Measurements from ENCODE around the gene CHI3L1. TPM values are rescaled to one million over a fixed set of nuclear protein-coding genes. Genes with fewer than 3 reads are reported as not detected.

Gene CHI3L1
- total and polyA plus RNA-seq, 10 of the 15 experiments (the other 5 are each of a cell fraction or from before 2014, with no cell fraction given) = 0.10 to 1.7 (median 0.39) TPM

DNA sequence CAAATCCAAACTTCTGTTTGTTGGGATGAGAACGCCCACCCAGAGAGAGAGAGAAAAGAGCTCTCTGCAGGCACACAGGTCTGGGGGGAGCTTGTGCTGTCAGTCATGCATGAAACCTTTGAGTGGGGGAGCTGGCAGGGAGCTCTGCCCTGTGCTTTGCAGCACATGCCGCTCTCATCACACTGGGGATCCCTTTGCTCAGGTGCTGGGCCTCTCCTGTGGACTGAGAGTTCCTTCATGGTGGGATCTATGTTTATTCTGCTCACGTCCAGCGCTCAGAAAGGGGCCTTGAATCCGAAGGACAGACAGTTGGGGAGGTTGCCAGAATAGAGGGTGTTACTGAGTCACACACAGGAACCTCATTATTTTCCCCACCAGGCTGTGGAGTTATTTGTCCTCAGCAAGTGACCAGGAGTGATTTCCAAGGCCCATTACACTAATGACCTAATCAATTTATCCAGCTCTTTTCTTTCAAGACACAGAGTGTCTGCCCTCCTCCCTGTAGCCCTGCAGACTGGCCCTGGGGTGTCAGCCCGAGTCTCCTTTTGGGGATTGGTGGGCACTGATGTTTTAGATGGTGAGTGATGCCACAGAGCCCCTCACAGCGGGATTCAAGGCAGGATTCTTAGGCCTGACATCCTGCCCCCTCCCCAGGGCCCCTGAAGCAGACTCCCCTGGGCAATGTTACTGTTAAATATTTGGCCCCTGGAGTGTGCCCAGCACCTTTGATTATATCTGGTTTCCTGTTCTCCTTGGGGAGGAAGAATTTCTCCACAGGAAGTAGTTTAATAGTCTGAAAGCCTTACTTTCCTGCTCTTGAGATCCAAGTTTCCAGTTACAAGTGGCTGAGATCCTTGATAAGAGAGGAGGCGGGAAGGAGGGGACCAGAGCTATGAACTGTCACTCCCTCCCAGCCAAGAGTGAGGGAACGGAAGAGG lies 33.2 kb downstream of the CHI3L1 start (continued):
- no peak for TF ChIP-seq TBL1XR1 (IDR thresholded peaks at IDR 0.05; ENCODE audit: low read depth, low read length)
- TF ChIP-seq SMC3 (IDR thresholded peaks at IDR 0.05; ENCODE audit: borderline replicate concordance, low read length) = no peak
- no peak for TF ChIP-seq BHLHE40 (IDR thresholded peaks at IDR 0.05; ENCODE audit: borderline replicate concordance in 1 of 2, low read depth in 2 of 2, low read length in 1 of 2)
- no peak for TF ChIP-seq BMI1 (IDR thresholded peaks at IDR 0.05; ENCODE audit: borderline replicate concordance)
- TF ChIP-seq RAD51 (IDR thresholded peaks at IDR 0.05) = no peak
- TF ChIP-seq, protein P1, sequence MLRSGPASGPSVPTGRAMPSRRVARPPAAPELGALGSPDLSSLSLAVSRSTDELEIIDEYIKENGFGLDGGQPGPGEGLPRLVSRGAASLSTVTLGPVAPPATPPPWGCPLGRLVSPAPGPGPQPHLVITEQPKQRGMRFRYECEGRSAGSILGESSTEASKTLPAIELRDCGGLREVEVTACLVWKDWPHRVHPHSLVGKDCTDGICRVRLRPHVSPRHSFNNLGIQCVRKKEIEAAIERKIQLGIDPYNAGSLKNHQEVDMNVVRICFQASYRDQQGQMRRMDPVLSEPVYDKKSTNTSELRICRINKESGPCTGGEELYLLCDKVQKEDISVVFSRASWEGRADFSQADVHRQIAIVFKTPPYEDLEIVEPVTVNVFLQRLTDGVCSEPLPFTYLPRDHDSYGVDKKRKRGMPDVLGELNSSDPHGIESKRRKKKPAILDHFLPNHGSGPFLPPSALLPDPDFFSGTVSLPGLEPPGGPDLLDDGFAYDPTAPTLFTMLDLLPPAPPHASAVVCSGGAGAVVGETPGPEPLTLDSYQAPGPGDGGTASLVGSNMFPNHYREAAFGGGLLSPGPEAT (IDR thresholded peaks at IDR 0.05; ENCODE audit: low read depth) = no peak
- no peak for TF ChIP-seq LARP7 (IDR thresholded peaks at IDR 0.05)

DNA sequence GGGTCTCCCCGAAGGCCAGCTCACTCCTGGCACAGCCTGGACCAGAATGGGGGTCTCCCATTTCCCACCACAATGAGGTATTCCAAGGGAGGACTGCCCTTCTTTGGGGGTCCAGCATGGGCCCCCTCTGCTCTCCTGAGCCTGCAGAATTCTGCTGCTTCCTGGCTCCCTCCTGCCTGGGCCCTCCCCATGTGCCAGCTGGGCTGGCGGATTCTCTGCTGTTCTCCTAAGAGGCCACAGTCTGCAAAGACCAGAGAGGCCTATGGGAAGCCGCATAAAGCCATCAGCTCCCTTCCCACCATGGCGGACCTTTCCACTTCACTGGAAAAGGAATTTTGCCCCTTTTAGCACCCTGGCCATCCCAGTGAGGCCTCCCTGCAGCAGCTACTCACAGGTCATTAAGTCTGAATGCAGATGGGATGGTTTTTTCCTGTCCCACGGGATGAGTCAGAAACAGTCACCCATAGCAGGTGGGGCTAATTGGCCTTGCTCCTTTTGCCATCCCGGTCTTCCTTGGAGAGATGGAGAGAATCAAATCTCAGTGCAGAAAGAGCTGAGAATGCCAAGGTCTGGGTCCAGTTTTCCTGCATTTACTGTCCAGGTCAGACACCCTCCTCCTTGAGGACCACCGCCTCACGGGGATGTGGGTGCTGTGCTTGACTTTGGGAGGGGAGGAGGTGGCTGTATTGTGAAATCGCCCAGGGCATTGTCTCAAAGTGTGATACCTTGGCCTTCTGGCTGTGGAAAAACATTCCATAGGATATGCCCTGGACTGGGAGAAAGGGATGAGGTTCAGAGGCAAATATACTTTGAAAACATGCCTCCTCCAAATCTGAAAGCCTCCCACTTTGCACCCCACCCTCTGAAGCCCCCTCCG lies 34.1 kb downstream of the CHI3L1 start:
- no peak for ATAC-seq
- no peak overlapping the region for H3K9ac ChIP-seq (ENCODE audit: control insufficient read depth, insufficient read depth, low read length)
- H3K4me2 ChIP-seq (ENCODE audit: control insufficient read depth, insufficient read depth) = no peak overlapping the region
- TF ChIP-seq ZNF217 (IDR thresholded peaks at IDR 0.05) (no peak), YBX1 (IDR thresholded peaks at IDR 0.05) (no peak), RBBP5 (conservative IDR thresholded peaks at IDR 0.05) (no peak), BACH1 (IDR thresholded peaks at IDR 0.05; ENCODE audit: borderline replicate concordance) (no peak), NR2F1 (conservative IDR thresholded peaks at IDR 0.05) (no peak)
- TF ChIP-seq, protein P2, sequence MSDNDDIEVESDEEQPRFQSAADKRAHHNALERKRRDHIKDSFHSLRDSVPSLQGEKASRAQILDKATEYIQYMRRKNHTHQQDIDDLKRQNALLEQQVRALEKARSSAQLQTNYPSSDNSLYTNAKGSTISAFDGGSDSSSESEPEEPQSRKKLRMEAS (IDR thresholded peaks at IDR 0.05; ENCODE audit: low read depth, low read length) = no peak
- TF ChIP-seq, protein P3, sequence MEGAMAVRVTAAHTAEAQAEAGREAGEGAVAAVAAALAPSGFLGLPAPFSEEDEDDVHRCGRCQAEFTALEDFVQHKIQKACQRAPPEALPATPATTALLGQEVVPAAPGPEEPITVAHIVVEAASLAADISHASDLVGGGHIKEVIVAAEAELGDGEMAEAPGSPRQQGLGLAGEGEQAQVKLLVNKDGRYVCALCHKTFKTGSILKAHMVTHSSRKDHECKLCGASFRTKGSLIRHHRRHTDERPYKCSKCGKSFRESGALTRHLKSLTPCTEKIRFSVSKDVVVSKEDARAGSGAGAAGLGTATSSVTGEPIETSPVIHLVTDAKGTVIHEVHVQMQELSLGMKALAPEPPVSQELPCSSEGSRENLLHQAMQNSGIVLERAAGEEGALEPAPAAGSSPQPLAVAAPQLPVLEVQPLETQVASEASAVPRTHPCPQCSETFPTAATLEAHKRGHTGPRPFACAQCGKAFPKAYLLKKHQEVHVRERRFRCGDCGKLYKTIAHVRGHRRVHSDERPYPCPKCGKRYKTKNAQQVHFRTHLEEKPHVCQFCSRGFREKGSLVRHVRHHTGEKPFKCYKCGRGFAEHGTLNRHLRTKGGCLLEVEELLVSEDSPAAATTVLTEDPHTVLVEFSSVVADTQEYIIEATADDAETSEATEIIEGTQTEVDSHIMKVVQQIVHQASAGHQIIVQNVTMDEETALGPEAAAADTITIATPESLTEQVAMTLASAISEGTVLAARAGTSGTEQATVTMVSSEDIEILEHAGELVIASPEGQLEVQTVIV (IDR thresholded peaks at IDR 0.05; ENCODE audit: borderline replicate concordance, partially characterized antibody) = no peak
- TF ChIP-seq, protein P4, sequence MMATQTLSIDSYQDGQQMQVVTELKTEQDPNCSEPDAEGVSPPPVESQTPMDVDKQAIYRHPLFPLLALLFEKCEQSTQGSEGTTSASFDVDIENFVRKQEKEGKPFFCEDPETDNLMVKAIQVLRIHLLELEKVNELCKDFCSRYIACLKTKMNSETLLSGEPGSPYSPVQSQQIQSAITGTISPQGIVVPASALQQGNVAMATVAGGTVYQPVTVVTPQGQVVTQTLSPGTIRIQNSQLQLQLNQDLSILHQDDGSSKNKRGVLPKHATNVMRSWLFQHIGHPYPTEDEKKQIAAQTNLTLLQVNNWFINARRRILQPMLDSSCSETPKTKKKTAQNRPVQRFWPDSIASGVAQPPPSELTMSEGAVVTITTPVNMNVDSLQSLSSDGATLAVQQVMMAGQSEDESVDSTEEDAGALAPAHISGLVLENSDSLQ (IDR thresholded peaks at IDR 0.05) = no peak

More for the DNA sequence above, 34.1 kb downstream of the CHI3L1 start:
- ChIA-PET RAD21 (ENCODE audit: unreplicated experiment) (no interaction called here), SMC1A (ENCODE audit: uncharacterized antibody, unreplicated experiment) (no interaction called here), CTCF (interaction anchor here (1.0 to 1.4 kb wide), 2 partner anchors 64 to 113 kb away, joined by 3 to 4 read pairs; no protein-coding TSS in a partner anchor), POLR2A (interaction anchor here (0.5 kb wide), 1 partner anchor 177 kb away, joined by 3 read pairs; no protein-coding TSS in a partner anchor)
- Histone ChIP-seq H3K27ac (ENCODE audit: control insufficient read depth, insufficient read depth) (no peak overlapping the region), H2AFZ (ENCODE audit: control insufficient read depth, low read depth, low read length) (no peak overlapping the region), H3K4me3 (no peak overlapping the region), H3K79me2 (ENCODE audit: control insufficient read depth, insufficient read depth, low read length) (no peaks in the 10 kb centered on the region), H3K4me1 (ENCODE audit: control insufficient read depth, insufficient read depth, low read length) (no peaks in the 10 kb centered on the region), H4K20me1 (ENCODE audit: control insufficient read depth, insufficient read depth) (no peaks in the 10 kb centered on the region), H3K27me3 (replicated peaks in 1 of 2; ENCODE audit: control insufficient read depth in 2 of 2, insufficient read depth in 2 of 2, low read length in 1 of 2) (peaks cover 0 to 3% of the 10 kb centered on the region in 2 experiments; a peak in 2 of 4 replicates), H3K36me3 (ENCODE audit: control insufficient read depth in 2 of 2, insufficient read depth in 2 of 2, low read length in 1 of 2) (no peaks in the 10 kb centered on the region), H3K9me3 (replicated peaks; ENCODE audit: control insufficient read depth, insufficient read depth, low read length) (no peaks in the 10 kb centered on the region)
- 11% methylated on average over 9 of the region's 10 CpGs for WGBS (ENCODE audit: insufficient coverage, insufficient replicate concordance, low lambda C conversion rate, missing lambda C conversion rate)
- in situ Hi-C loops (cut with MboI) (no loop called here), intact Hi-C loops (cut with micrococcal nuclease; ENCODE audit: unreplicated experiment) (no loop called here)
- DNase-seq (ENCODE audit: low read depth, low spot score) (no peak), FAIRE-seq (no peak)
- BruUV-seq (replicated peaks) = no TSS peak

All from GM12878 (cell line).